Measurements from ENCODE around the gene LUC7L3.

Gene LUC7L3

DNA sequence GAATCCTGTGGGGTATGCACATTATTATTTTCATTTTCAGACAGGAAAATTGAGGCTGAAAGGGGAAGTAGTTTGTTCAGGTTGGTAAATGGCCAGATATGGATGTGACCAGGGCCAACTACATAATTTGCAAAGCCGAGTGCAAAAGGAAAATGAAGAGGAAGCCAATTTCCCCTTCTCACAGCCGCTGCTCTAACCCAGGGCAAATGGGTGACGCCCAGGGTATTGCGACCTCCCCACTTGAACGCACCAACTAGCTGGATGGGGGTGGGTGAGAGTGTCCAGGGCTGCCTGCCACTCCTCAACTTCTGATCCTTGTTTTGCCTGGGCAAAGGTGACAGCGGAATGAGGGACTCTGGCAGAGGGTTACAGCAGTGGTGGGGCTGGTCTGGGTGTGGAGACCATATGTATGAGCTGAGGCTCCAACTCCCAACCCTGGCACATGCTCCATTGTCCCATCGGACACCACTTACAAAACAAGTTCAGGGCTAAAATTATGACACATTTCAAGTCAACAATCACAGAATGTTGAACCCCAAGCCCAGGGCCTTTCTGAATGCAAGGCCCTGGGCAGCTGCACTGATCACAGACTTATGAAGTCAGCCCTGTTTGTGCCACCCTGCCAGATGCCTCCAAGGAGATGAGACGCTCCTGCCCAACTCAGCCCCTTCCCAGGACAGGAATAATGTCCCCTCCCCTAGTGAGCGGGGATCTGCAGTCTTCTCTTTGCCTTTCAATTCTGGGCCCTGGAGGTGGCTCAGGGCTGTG, 46.2 kb downstream of the LUC7L3 start:
- TF ChIP-seq, protein P1, sequence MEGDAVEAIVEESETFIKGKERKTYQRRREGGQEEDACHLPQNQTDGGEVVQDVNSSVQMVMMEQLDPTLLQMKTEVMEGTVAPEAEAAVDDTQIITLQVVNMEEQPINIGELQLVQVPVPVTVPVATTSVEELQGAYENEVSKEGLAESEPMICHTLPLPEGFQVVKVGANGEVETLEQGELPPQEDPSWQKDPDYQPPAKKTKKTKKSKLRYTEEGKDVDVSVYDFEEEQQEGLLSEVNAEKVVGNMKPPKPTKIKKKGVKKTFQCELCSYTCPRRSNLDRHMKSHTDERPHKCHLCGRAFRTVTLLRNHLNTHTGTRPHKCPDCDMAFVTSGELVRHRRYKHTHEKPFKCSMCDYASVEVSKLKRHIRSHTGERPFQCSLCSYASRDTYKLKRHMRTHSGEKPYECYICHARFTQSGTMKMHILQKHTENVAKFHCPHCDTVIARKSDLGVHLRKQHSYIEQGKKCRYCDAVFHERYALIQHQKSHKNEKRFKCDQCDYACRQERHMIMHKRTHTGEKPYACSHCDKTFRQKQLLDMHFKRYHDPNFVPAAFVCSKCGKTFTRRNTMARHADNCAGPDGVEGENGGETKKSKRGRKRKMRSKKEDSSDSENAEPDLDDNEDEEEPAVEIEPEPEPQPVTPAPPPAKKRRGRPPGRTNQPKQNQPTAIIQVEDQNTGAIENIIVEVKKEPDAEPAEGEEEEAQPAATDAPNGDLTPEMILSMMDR (IDR thresholded peaks at IDR 0.05): no peak

DNA sequence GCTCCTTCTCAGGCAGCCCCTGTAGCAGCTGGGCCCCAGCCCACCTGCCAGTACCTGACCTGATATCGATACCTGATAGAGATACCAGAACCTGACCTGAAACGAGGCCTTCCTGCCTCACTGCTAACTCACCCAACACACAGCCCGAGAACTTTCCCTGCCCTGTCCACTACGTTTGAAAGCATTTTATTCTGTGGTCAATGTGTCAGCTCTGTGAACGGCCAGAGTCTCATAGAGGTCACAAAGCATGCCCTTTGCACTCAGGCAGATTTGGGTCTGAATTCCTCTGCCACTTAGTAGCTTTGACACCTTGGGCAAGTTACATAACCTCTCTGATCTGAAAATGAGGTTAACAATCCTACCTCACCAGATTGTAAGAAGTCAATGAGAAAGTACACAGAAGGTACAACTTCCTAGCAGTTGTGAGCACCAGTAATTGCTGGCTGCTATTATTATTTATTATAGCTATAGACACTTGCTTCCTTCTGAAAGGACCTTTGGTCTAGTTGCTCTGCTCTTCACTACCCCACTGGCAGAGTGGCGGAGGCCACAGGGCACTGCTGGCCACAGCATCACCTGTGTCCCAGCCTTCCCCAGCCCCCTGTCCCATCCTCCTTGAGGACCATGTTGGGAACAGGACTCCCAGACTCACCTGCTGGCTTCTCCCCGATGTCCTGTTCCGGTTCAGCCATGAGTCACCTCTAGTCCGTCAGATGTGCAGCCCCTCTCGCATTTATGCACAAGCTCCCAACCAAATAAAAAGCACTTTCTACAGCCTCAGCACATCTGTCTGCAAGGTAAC, 47.0 kb downstream of the LUC7L3 start:
- TF ChIP-seq, protein P1 (IDR thresholded peaks at IDR 0.05): no peak

DNA sequence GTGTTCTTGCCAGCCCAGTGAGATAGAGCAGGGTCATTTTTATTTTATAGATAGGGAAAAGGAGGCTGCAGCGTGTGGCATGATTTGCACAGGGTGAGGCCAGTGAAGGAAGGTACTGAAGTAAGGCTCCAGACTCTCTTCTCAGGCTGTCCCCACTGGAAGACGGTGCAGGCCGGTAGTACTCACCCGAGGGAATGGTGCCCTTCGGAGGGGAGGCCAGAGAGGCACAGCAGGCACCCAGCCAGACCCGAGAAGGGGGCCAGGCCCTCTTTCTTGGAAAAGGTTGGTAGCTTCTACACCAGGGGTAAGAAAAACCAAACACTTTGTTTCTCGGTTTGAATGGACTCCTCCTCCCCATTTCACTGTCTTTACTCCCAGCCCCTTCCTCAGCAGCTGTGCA, 47.6 kb downstream of the LUC7L3 start:
- TF ChIP-seq, protein P1 (IDR thresholded peaks at IDR 0.05): no peak

DNA sequence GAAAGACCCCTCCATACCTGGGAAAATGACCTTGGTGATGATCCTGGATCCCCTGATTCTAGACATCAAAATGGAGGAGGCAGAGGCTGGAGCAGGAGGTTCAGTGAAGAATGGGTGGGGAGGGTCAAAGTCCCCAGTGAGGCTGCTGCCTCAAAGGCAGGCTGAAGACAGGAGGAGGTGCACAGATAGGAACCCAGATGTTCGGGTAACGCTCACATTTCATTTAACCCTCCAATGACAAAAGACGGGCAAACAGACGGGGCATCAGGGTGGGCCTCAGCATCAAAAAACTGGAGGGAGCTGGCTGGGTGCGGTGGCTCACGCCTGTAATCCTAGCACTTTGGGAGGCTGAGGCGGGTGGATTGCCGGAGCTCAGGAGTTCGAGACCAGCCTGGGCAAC, 48.0 kb downstream of the LUC7L3 start, which contains the start of gene ANKRD40CL:
ANKRD40CL (minus strand) TSS at position 73 of the 400 bp plus-strand sequence. CDS start 605 bp downstream, outside the sequence.
- TF ChIP-seq, protein P1 (IDR thresholded peaks at IDR 0.05): no peak

DNA sequence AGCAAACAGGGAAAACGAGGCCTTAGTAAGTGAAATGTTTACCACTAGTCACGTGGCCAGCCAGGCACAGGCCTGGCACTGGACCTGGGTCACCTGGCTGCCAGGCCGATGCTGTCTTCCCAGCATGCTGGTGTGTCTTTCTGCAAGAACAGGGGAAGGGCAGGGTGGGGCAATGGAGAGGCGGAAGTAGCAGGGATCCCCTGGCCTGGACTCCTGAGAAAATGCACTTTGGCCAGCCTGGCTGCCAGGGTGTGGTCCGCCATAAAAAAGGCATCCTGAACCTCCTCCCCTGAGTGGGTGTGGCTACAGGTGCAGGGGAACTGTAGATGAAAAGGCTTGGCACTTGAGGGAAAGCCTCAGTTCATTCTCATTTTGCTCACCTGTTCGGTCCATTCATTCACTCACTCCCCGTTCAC, 49.0 kb downstream of the LUC7L3 start:
- TF ChIP-seq, protein P1 (IDR thresholded peaks at IDR 0.05): no peak

DNA sequence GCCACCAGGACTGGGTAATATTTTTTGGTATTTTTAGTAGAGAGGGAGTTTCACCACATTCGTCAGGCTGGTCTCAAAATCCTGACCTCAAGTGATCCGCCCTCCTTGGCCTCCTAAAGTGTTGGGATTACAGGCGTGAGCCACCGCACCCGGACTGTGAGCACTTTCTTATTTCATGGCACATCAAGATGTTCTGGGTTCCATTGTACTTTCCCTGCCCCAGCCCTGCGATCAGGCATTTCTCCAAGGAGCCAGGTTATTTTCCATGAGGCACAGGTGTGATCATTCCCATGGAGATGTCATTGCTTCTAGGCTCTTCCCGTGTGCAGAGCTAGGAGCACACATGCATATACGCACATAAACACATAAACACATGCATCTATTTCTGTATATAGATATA, 50.5 kb downstream of the LUC7L3 start:
- TF ChIP-seq, protein P1 (IDR thresholded peaks at IDR 0.05): no peak

DNA sequence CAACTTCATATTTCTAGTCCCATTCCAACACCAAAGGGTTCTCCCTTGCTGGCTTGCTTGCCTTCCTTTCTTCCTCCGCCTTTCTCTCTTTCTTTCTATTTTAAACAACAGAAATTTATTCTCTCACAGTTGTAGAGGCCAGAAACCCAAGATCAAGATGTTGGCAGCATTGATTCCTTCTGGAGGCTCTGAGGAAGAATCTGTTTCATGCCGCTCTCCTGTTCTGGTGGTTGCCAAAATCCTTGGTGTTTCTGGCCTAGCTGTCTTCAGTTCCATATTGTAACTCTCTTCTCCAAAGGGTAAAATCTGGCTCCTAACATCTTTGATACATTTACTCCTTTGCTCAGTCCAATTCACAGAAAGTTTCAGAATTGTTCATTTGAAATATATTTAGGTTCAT, 50.9 kb downstream of the LUC7L3 start:
- TF ChIP-seq, protein P1 (IDR thresholded peaks at IDR 0.05): no peak
